Activated T-cell treated with anti-CD3 and anti-CD28 coated beads, Interleukin-2, amount 50 U/mL, for 1 hour (primary cell): ENCODE data around the gene ZNF335.

ENCODE experiments used
- DNase-seq: peaks from one replicate; pipeline ENCODE4 v3.0.0-alpha.2; 2020

The ZNF335 gene

GRCh38 chr20:45971675-45972499, at the start of gene ZNF335:
ZNF335 (minus strand) TSS chr20:45972203; CDS start chr20:45971410, 793 bp downstream.
- DNase-seq = peak; percentile 96

- DNase-seq = no peak
These were observed 48.6 kb upstream of the ZNF335 start for GRCh38 chr20:46020555-46020954.

- no peak for DNase-seq
These were observed 46.6 kb upstream of the ZNF335 start for GRCh38 chr20:46018611-46019010.

- no peak for DNase-seq
These were observed 46.1 kb upstream of the ZNF335 start for GRCh38 chr20:46018112-46018511.

GRCh38 chr20:46017272-46017671, 45.3 kb upstream of the ZNF335 start:
- DNase-seq = no peak

- no peak for DNase-seq
These were observed 42.8 kb upstream of the ZNF335 start for GRCh38 chr20:46014517-46015396.

- peak; percentile 77 for DNase-seq
These were observed 42.0 kb upstream of the ZNF335 start for GRCh38 chr20:46013829-46014516.

- no peak for DNase-seq
These were observed 41.4 kb upstream of the ZNF335 start for GRCh38 chr20:46013322-46013828.

GRCh38 chr20:46012921-46013320, 40.9 kb upstream of the ZNF335 start:
- DNase-seq = no peak

- peak; percentile 38 for DNase-seq
These were observed 39.9 kb upstream of the ZNF335 start for GRCh38 chr20:46011631-46012482.

GRCh38 chr20:46010491-46011391, 38.7 kb upstream of the ZNF335 start:
- DNase-seq = peak; percentile 71

GRCh38 chr20:46009816-46010215, 37.8 kb upstream of the ZNF335 start:
- DNase-seq = no peak

GRCh38 chr20:46007671-46008070, 35.7 kb upstream of the ZNF335 start:
- no peak for DNase-seq

- no peak for DNase-seq
These were observed 35.0 kb upstream of the ZNF335 start for GRCh38 chr20:46006964-46007363.

- DNase-seq = no peak
These were observed 34.2 kb upstream of the ZNF335 start for GRCh38 chr20:46006022-46006705.

GRCh38 chr20:46004889-46005473, 33.0 kb upstream of the ZNF335 start:
- no peak for DNase-seq

GRCh38 chr20:46004187-46004586, 32.2 kb upstream of the ZNF335 start:
- no peak for DNase-seq

- DNase-seq = no peak
These were observed 30.0 kb upstream of the ZNF335 start for GRCh38 chr20:46002008-46002407.

- no peak for DNase-seq
These were observed 29.5 kb upstream of the ZNF335 start for GRCh38 chr20:46001498-46001897.
